Measurements from ENCODE around the gene C1QTNF9. TPM values are rescaled to one million over a fixed set of nuclear protein-coding genes. Genes with fewer than 3 reads are reported as not detected.

The C1QTNF9 gene
- total and polyA plus RNA-seq, 2 donors (not counting 3 experiments of a cell fraction or from before 2014, with no cell fraction given) = not detected

DNA sequence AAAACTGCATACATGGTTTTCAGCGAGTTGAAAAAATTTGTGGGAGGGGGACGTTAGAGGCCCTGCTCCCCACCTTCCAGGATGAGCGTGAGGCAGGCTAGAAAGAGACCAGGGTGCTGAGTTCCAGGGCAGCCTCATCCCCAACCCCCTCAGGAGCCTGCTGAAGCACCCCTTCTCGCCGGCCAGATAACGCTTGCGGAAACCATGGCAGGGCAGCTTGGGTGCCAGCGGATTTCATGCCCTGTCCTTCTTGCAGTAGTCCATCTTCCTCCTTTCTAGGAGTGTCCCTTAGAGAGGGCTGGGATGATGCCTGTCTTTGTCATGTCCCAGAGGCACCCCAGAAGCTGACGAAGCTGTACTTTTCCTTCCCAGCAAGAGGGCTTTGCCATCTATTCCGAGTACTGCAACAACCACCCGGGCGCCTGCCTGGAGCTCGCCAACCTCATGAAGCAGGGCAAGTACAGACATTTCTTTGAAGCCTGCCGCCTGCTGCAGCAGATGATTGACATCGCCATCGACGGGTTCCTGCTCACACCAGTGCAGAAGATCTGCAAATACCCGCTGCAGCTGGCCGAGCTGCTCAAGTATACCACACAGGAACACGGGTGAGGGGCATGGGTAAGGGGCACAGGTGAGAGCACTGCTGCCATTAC is 19.0 kb upstream of the C1QTNF9 start:
- Histone ChIP-seq H3K9me1 (replicated peaks; ENCODE audit: control insufficient read depth, extremely low read depth, insufficient read depth, low read length) (no peaks in the 10 kb centered on the region), H3K36me3 (ENCODE audit: control insufficient read depth in 2 of 2, extremely low read depth in 1 of 2, insufficient read depth in 2 of 2, low read length in 2 of 2) (peaks cover 0 to 3% of the 10 kb centered on the region in 2 experiments), H3K4me2 (ENCODE audit: insufficient read depth, low read length) (no peak overlapping the region), H2AFZ (ENCODE audit: low read depth, low read length) (no peak overlapping the region), H3K79me2 (ENCODE audit: control insufficient read depth, insufficient read depth, low read length) (no peaks in the 10 kb centered on the region), H3K9ac (replicated peaks; ENCODE audit: extremely low read depth, insufficient read depth, low read length) (no peak overlapping the region), H3K4me1 (ENCODE audit: control insufficient read depth, extremely low read depth, insufficient read depth, low read length) (no peaks in the 10 kb centered on the region), H3K27me3 (ENCODE audit: control insufficient read depth in 2 of 2, insufficient read depth in 2 of 2, low read length in 2 of 2) (no peaks in the 10 kb centered on the region), H3K4me3 (replicated peaks in 1 of 3; ENCODE audit: insufficient read depth in 1 of 3, low read depth in 1 of 3, low read length in 3 of 3) (no peak overlapping the region), H3K27ac (ENCODE audit: insufficient read depth, low read depth, low read length) (no peak overlapping the region), H3K9me3 (replicated peaks; ENCODE audit: control insufficient read depth, insufficient read depth, low read length) (no peaks in the 10 kb centered on the region), H4K20me1 (replicated peaks; ENCODE audit: control insufficient read depth, extremely low read depth, insufficient read depth, low read length) (no peaks in the 10 kb centered on the region)
- intact Hi-C loops (cut with micrococcal nuclease) (no loop called here), dilution Hi-C loops (cut with MboI; ENCODE audit: extremely low pct_ligation_motif_present, low sequenced_read_pairs) (no loop called here)
- no peak for DNase-seq (ENCODE audit: low read depth, low spot score)
- FAIRE-seq = no peak
- no TSS peak for BruUV-seq (replicated peaks)
- CTCF ChIA-PET = no interaction called here
- POLR2A ChIA-PET = no interaction called here
- TF ChIP-seq CTCF (IDR thresholded peaks at IDR 0.05; ENCODE audit: extremely low read depth in 1 of 2, insufficient read depth in 1 of 2, low read depth in 1 of 2, low read length in 2 of 2) (no peak), MYC (IDR thresholded peaks at IDR 0.05; ENCODE audit: low read depth, low read length) (no peak), POLR2AphosphoS5 (IDR thresholded peaks at IDR 0.05; ENCODE audit: insufficient read depth, low read depth, low read length) (no peak), EZH2 (IDR thresholded peaks at IDR 0.05; ENCODE audit: borderline replicate concordance, low read depth, low read length, severe bottlenecking) (no peak), FOS (IDR thresholded peaks at IDR 0.05; ENCODE audit: borderline replicate concordance, insufficient read depth, low read length) (no peak), GATA2 (IDR thresholded peaks at IDR 0.05; ENCODE audit: insufficient read depth, insufficient read length, low read depth, low read length) (no peak), JUN (IDR thresholded peaks at IDR 0.05; ENCODE audit: borderline replicate concordance, insufficient read depth, insufficient read length, low read depth) (no peak), POLR2A (IDR thresholded peaks at IDR 0.05; ENCODE audit: low read depth, low read length) (no peak)
- TF ChIP-seq, protein P1, sequence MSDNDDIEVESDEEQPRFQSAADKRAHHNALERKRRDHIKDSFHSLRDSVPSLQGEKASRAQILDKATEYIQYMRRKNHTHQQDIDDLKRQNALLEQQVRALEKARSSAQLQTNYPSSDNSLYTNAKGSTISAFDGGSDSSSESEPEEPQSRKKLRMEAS (IDR thresholded peaks at IDR 0.05; ENCODE audit: insufficient read depth, insufficient read length) = no peak
